ENCODE data around the gene CBX3. TPM values are rescaled to one million over a fixed set of nuclear protein-coding genes. Genes with fewer than 3 reads are reported as not detected.

Gene CBX3
- total RNA-seq, 3 donors from 2014 or later = 88.0 to 98.3 (median 96.0) TPM

GRCh38 chr7:26166684-26167266 lies 34.8 kb upstream of the CBX3 start:
- H3K4me1 ChIP-seq = no peaks in the 10 kb centered on the region
- H3K9me3 ChIP-seq = no peaks in the 10 kb centered on the region
- H3K36me3 ChIP-seq = no peaks in the 10 kb centered on the region
- DNase-seq (ENCODE audit: low spot score in 2 of 2) = no peak
- no peaks in the 10 kb centered on the region for H3K27me3 ChIP-seq
- H3K4me3 ChIP-seq = no peak overlapping the region
- TF ChIP-seq POLR2A (IDR thresholded peaks at IDR 0.05) = no peak
- intact Hi-C loops (cut with DNase I; ENCODE audit: low total_unique reads) = no loop called here
- no peak overlapping the region for H3K27ac ChIP-seq

DNA sequence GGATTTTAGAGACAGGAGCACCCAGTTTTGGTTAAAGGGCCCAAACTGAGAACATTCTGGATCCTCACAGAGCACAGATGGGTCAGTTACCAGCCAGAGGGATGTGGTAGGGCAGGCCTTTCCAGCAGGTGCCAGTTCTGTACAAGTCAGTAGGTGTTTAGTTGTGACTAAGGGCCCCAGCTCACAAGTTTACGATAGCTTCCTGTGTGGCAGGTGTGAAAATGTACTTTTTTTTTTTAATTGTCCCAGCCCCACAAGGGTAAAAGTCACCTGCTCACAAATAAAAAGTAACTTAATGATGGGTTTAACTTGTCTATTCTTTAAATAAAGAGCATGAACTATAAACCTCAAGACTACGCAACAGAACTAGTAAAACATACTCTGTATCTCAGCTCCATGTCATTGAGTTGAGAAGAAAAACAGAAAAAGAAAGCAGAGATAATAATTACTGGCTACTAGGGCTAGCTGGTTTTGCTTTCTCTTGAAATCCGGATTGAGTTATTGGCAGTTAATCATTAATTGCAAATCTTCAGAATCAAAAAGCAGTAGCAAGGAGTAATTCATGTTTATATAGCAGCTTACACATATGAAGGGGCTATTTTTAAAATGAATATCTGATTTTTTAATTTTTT lies 34.1 kb upstream of the CBX3 start:
- Histone ChIP-seq H3K4me3 (no peak overlapping the region), H3K4me1 (no peaks in the 10 kb centered on the region), H3K27ac (no peak overlapping the region), H3K36me3 (no peaks in the 10 kb centered on the region), H3K27me3 (no peaks in the 10 kb centered on the region), H3K9me3 (no peaks in the 10 kb centered on the region)
- intact Hi-C loops (cut with DNase I; ENCODE audit: low total_unique reads) = no loop called here
- DNase-seq (ENCODE audit: low spot score in 2 of 2) = no peak
- TF ChIP-seq POLR2AphosphoS5 (IDR thresholded peaks at IDR 0.05) (no peak), POLR2A (IDR thresholded peaks at IDR 0.05) (no peak)
- TF ChIP-seq, protein P1, sequence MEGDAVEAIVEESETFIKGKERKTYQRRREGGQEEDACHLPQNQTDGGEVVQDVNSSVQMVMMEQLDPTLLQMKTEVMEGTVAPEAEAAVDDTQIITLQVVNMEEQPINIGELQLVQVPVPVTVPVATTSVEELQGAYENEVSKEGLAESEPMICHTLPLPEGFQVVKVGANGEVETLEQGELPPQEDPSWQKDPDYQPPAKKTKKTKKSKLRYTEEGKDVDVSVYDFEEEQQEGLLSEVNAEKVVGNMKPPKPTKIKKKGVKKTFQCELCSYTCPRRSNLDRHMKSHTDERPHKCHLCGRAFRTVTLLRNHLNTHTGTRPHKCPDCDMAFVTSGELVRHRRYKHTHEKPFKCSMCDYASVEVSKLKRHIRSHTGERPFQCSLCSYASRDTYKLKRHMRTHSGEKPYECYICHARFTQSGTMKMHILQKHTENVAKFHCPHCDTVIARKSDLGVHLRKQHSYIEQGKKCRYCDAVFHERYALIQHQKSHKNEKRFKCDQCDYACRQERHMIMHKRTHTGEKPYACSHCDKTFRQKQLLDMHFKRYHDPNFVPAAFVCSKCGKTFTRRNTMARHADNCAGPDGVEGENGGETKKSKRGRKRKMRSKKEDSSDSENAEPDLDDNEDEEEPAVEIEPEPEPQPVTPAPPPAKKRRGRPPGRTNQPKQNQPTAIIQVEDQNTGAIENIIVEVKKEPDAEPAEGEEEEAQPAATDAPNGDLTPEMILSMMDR (IDR thresholded peaks at IDR 0.05) = no peak

DNA sequence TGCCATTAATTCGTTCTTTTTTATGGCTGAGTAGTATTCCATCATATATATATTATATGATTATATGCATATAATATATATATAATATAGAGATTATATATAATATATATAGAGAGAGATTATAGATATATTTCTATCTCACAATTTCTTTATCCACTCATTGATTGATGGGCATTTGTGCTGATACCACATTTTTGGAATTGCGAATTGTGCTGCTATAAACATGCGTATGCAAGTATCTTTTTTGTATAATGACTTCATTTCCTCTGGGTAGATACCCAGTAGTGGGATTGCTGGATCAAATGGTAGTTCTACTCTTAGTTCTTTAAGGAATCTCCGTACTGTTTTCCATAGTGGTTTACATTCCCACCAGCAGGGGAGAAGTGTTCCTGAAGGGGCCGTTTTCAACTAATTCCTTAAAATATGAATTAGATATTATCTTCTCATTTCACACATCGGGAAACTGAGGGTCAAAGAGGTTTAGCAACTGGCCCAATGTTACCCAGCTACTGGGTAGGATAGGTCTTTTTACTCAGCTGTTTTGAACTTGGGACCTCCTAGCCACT lies 33.0 kb upstream of the CBX3 start:
- no peaks in the 10 kb centered on the region for H3K27me3 ChIP-seq
- no peak overlapping the region for H3K4me3 ChIP-seq
- TF ChIP-seq POLR2AphosphoS5 (IDR thresholded peaks at IDR 0.05) (no peak), POLR2A (IDR thresholded peaks at IDR 0.05) (no peak)
- TF ChIP-seq, protein P1 (IDR thresholded peaks at IDR 0.05) = no peak
- H3K36me3 ChIP-seq = no peaks in the 10 kb centered on the region
- intact Hi-C loops (cut with DNase I; ENCODE audit: low total_unique reads) = no loop called here
- no peaks in the 10 kb centered on the region for H3K4me1 ChIP-seq
- H3K9me3 ChIP-seq = no peaks in the 10 kb centered on the region
- no peak for DNase-seq (ENCODE audit: low spot score in 2 of 2)
- H3K27ac ChIP-seq = no peak overlapping the region

- Histone ChIP-seq H3K4me1 (no peaks in the 10 kb centered on the region), H3K4me3 (no peak overlapping the region), H3K27me3 (no peaks in the 10 kb centered on the region), H3K36me3 (no peaks in the 10 kb centered on the region), H3K27ac (no peak overlapping the region), H3K9me3 (no peaks in the 10 kb centered on the region)
- TF ChIP-seq, protein P1 (IDR thresholded peaks at IDR 0.05) = no peak
- TF ChIP-seq POLR2A (IDR thresholded peaks at IDR 0.05) (no peak), POLR2AphosphoS5 (IDR thresholded peaks at IDR 0.05) (no peak)
- intact Hi-C loops (cut with DNase I; ENCODE audit: low total_unique reads) = no loop called here
- no peak for DNase-seq (ENCODE audit: low spot score in 2 of 2)
Observed at GRCh38 chr7:26169271-26169670, 32.3 kb upstream of the CBX3 start.

DNA sequence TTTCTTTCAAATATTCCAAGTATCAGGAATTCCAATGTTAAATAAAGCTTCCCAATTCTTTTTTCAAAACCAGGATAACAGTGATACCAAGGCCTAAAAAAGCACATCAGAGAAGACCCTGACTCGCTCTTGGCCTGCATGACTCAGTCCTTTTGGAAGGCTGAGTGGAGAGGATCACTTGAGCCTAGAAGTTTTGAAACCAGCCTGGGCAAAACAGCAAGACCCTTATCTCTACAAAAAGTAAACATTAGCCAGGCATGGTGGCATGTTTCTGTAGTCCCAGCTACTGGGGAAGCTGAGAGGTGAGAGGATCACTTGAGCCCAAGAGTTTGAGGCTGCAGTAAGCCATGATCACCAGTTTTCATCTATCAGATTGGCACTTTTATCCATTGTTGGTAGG lies 30.9 kb upstream of the CBX3 start:
- no peak overlapping the region for H3K27ac ChIP-seq
- no peak for DNase-seq (ENCODE audit: low spot score in 2 of 2)
- TF ChIP-seq POLR2AphosphoS5 (IDR thresholded peaks at IDR 0.05) (no peak), POLR2A (IDR thresholded peaks at IDR 0.05) (no peak)
- TF ChIP-seq, protein P1 (IDR thresholded peaks at IDR 0.05) = no peak
- no peaks in the 10 kb centered on the region for H3K9me3 ChIP-seq
- H3K36me3 ChIP-seq = no peaks in the 10 kb centered on the region
- no peaks in the 10 kb centered on the region for H3K4me1 ChIP-seq
- intact Hi-C loops (cut with DNase I; ENCODE audit: low total_unique reads) = no loop called here
- no peak overlapping the region for H3K4me3 ChIP-seq
- no peaks in the 10 kb centered on the region for H3K27me3 ChIP-seq
